Mammary epithelial cell (primary cell): Measurements from ENCODE around the gene TSPAN18.

Experiments
- EZH2 ChIP-seq: IDR thresholded peaks from 2 replicates; pipeline ENCODE4 v1.6.1; 2012; ENCODE audit warnings: low read length, inconsistent platforms, borderline replicate concordance
- TF ChIP-seq, protein P1 (sequence below), 2 donors: IDR thresholded peaks in 1 of 2; conservative IDR thresholded peaks in 1 of 2; 2 replicates each; pipeline ENCODE4 v1.5.1; 2011 to 2012; ENCODE audit warnings: inconsistent platforms in 2 of 2, low read length in 2 of 2, mild to moderate bottlenecking in 2 of 2, control low read depth in 1 of 2, low read depth in 1 of 2; ENCODE audit not compliant: insufficient read depth in 1 of 2; ENCODE audit errors: extremely low read depth in 1 of 2

DNA sequence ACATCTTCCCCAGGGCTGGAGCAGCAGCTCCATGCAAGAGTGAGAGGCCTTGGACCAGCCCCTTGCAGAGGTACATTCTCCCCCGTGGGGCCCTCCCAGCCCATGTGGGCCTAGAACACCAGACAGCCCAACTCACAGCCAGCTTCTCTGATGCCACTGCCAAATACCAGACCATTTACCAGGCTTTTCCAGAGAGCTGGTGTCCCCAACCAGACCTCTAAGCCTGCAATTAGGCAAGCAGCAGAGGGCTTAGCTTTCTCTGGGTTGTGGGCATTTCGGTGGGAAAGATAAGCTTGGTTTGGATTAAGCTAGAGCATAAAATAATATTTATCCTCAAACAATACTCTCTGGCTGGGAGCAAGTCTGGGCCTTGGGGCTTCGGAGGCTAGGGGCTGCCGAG, 148.3 kb downstream of the TSPAN18 start:
- TF ChIP-seq, protein P1, sequence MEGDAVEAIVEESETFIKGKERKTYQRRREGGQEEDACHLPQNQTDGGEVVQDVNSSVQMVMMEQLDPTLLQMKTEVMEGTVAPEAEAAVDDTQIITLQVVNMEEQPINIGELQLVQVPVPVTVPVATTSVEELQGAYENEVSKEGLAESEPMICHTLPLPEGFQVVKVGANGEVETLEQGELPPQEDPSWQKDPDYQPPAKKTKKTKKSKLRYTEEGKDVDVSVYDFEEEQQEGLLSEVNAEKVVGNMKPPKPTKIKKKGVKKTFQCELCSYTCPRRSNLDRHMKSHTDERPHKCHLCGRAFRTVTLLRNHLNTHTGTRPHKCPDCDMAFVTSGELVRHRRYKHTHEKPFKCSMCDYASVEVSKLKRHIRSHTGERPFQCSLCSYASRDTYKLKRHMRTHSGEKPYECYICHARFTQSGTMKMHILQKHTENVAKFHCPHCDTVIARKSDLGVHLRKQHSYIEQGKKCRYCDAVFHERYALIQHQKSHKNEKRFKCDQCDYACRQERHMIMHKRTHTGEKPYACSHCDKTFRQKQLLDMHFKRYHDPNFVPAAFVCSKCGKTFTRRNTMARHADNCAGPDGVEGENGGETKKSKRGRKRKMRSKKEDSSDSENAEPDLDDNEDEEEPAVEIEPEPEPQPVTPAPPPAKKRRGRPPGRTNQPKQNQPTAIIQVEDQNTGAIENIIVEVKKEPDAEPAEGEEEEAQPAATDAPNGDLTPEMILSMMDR (conservative IDR thresholded peaks at IDR 0.05 in 1 of 2, IDR thresholded peaks at IDR 0.05 in 1 of 2; ENCODE audit: extremely low read depth in 1 of 2, insufficient read depth in 1 of 2, low read depth in 1 of 2, low read length in 2 of 2), result no peak
- TF ChIP-seq EZH2, result no peak
